ENCODE results near the gene LIPM.

LIPM gene

GRCh38 chr10:88802523-88803285 is at the start of gene LIPM:
Gene LIPM, plus strand, starts transcription at chr10:88802730. Its CDS starts 167 bp downstream, at chr10:88802897.
- DNase-seq, result no peak

- DNase-seq, result no peak
These were observed 48.2 kb upstream of the LIPM start for GRCh38 chr10:88754287-88754686.

- no peak for DNase-seq
These were observed 46.8 kb upstream of the LIPM start for GRCh38 chr10:88755753-88756152.

- DNase-seq, result no peak
These were observed 45.9 kb upstream of the LIPM start for GRCh38 chr10:88756660-88757059.

- DNase-seq, result peak in 2 of 51 donors; percentile 0 to 23
These were observed 43.0 kb upstream of the LIPM start, which contains the start of gene LIPN for GRCh38 chr10:88759366-88760101. Gene LIPN, plus strand, starts transcription at chr10:88760020. Its CDS starts 1,386 bp downstream, at chr10:88761406.

- DNase-seq, result no peak
These were observed 39.6 kb upstream of the LIPM start for GRCh38 chr10:88762906-88763305.

GRCh38 chr10:88763441-88763840 is 39.1 kb upstream of the LIPM start:
- DNase-seq, result no peak

GRCh38 chr10:88764110-88764509 is 38.4 kb upstream of the LIPM start:
- DNase-seq, result no peak

GRCh38 chr10:88765816-88766215 is 36.7 kb upstream of the LIPM start:
- no peak for DNase-seq

- DNase-seq, result no peak
These were observed 33.1 kb upstream of the LIPM start for GRCh38 chr10:88769384-88769783.

GRCh38 chr10:88781206-88781605 is 21.3 kb upstream of the LIPM start:
- DNase-seq, result no peak

GRCh38 chr10:88782222-88782621 is 20.3 kb upstream of the LIPM start:
- DNase-seq, result no peak

- no peak for DNase-seq
These were observed 18.8 kb upstream of the LIPM start for GRCh38 chr10:88783724-88784123.

GRCh38 chr10:88786032-88786770 is 16.3 kb upstream of the LIPM start:
- no peak for DNase-seq

- DNase-seq, result no peak
These were observed 15.1 kb upstream of the LIPM start for GRCh38 chr10:88787463-88787862.

- DNase-seq, result no peak
These were observed 13.6 kb upstream of the LIPM start for GRCh38 chr10:88788924-88789323.

GRCh38 chr10:88791924-88792323 is 10.6 kb upstream of the LIPM start:
- DNase-seq, result no peak

- peak in 23 of 51 donors; percentile 2 to 34 (median 7) for DNase-seq
These were observed 9.9 kb upstream of the LIPM start for GRCh38 chr10:88792661-88793060.

GRCh38 chr10:88793712-88794299 is 8.7 kb upstream of the LIPM start:
- no peak for DNase-seq

- DNase-seq, result no peak
These were observed 7.8 kb upstream of the LIPM start for GRCh38 chr10:88794731-88795130.

All from hypothalamus (tissue), 51 donors.